Ecto neural progenitor cell (in vitro differentiated cells): ENCODE measurements around the gene CHST11.

ENCODE experiments used
- DNase-seq: peaks from one replicate; pipeline ENCODE4 v3.0.0-alpha.2; 2018; ENCODE audit warnings: low spot score

CHST11 gene

DNA sequence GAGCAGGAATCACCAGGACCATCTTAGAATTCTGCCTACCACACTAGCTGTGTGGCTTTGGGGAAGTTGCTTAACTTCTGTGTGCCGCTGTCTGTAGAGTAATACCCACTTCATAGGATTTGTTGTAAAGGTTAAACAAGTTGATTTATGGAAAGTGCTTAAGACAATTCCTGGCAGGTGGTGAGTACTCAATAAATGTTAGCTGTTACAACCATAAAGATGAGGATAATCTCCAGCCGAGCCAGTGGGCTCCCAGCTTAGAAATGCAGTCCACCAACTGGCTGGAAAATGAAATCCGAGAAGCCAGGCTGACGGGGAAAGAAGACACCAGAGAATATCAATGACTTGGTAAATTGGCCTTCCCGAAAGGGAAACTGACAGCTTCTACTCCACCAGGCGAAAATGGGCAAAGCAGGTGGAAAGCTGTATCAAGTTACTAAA, 173.5 kb downstream of the CHST11 start:
- no peak for DNase-seq

DNA sequence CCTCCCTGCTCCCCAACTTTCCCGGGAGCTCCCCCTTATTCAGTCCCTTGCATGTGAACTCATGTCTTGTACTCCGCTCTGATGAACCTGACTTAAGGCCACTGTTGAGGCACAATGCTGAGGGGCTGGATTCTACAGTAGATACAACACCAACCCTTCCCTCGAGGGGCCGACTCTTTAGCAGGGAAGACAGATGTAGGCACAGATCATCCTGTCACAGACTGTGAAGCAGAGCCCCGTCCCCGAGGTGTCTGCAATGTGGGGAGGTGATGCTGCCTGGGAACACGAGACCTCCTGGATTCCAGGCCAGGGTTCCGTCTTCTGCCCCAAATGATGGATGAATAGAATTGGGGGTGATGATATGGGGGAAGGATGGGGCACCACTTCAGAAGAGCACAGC, 175.1 kb downstream of the CHST11 start:
- no peak for DNase-seq

DNA sequence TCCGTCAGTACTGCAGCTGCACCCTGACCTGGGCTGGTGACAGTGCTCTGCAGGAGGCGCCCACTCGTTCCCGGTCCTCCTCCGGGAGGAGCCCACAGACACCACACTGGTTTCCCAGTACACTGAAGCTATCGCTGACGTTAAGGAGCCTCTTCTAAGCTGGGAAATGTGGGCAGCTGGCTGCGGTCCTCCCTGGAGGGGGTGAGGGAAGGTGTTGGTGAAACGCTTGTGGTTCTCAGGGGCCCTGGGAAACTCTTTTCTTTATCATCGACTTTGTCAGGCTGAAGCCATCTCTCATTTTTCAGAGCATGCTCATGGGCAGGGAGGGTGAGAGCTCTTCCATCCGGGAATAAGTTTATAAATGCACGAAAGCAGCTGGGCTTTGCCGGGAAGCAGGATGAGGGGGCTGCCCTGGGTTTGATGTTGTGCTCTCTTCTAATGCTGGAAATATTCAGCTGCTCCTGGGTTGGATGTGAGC, 176.0 kb downstream of the CHST11 start:
- no peak for DNase-seq

DNA sequence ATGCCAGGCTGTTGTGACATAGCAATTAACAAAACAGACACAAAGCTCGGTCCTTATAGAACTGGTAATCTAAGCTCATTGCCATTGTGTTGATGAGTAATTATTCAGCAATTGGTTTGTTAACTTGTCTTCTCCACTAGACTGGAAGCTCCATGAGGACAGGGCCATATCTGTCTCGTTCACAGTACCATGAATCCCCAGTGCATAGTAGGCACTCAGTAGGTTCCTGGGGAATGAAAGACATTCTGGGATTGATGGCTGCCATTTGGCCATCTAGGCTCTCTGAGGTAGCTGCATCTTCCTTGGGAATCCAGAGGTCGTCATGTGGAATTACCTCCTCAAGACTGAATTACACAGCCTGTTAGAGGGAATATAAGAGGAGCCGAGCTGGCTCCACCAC, 177.3 kb downstream of the CHST11 start:
- DNase-seq = no peak

DNA sequence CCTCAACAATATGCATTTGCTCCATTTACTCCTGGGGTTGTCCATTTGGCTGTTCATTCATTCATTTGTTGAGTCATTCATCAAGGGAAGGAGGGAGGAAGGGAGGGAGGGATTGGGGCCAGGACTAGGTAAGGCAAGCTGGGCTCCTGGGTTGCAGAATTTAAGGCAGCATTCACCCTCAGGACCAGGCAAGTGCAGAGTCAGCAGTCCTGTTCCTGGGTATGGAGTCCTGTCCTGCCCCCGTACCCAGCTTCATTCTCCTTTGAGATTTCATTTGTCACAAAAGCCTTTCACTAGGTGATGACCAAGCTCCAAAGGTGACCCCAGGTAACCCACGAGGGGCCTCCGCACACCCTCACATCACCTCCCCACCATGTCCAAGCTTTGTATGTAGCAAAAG, 178.1 kb downstream of the CHST11 start:
- no peak for DNase-seq

DNA sequence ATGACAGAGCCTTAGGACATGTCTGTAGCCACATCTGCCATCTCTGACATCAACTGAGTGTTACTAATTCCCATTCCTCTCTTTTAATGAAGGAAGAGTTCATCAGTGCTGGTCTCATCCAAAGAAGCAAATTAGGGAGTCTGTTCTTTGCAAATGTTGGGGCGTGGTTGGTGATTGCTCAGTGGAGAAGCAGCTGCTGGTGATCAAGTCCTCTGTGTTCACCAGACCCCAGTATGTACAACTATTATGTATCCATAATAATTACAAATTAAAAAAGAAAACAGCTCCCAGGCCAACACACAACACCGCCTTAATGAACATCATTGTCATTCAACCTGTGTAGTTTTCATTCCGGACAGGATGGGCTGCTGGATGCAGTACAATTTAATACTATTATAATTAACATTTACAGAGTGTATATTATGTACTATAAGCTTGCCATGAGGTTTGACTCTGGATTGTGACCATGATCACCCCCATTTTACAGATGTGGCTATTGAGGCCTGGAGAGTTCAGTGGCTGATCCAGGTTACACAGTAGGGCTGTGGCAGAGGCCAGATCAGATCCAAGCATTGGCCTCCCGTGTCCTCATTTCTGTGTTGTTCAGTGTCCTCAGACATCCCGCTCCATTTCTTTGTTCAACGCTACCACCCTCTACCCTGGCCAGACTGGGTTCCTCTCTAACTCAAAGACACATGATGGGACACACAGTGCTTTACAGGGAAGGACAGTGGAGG, 179.0 kb downstream of the CHST11 start:
- no peak for DNase-seq

DNA sequence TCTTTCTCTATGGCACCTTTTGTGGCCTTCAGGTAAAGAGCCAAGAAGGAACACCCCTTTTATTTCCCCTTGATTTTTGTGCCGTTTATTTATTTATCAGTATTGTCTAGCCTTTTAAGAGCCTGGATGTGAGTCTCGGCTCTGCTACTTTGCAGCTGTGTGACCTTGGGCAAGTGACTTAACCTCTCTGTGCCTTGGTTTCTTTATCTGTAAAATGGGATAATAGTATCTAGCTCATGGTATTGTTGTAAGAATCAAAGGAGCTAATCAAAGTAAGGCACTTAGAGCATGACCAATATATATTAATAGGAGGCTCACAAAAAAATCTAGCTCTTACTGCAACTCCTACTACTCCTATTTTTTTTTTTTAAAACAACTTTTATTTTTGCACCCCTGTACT, 179.7 kb downstream of the CHST11 start:
- DNase-seq = no peak

DNA sequence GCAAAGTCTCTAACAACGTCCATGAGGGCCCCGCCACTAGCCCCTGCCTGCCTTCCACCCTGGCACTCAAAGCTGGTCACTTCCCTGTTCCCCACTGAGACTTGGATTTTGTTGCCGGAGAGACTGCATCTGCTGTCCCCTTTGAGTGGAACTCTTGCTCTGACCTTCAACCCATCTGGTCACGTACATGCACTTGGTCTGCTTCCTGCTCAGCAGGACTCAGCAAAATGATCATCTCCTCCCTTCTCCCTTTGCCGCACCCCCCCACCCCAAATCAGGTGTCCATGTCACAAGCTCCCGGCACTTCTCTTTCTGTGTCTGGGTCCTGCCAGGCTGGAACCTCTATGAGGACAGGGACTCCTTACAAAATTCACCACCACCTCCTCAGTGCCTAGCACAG, 180.9 kb downstream of the CHST11 start:
- no peak for DNase-seq

DNA sequence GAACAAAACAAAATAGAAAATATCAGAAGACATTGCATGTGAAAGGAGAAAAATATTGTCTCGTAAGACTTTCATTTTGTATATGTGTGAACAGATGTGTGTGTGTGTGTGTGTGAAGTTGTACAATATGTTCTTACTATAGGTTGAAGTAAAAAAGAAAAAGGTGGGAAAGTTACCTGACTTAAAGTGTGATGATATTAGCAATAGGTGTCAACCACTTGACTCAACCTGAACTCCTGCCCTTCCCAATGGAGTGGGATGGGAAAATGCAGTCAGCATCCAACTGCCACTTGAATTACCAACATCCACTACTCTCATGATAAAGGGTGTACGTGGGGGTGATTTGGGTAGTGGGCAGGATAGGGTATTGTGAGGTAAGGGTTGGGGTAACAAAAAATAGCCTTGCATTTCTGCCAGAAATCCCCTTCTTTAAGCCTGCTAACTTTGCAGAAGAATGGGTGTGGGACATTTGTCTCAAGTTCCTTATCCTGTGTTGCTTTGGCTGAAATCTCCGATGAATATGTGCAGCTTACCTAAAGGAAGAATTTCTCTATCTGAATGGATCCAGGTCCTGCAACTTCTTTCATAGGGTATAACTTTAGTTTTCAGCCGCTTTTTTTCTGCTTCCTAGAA, 181.6 kb downstream of the CHST11 start:
- DNase-seq = no peak

DNA sequence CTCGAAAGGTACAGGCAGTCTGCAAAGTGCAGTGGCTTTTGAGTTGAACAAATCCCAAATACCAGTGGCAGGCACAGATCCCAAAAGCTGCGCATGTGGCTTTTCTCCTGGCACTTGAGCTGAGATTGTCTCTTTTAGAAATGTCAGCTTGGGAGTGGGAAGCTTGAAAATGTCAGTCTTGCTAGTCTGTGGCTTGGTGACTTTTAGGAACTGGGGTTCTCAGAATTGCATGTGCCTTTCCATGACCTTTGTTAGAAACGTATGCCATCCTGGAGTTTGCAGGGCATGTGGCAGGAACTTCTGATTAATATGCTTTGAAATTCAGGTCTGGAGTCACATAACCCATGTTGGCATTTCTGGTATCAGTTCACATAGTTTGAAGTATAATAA, 182.1 kb downstream of the CHST11 start:
- DNase-seq = no peak

DNA sequence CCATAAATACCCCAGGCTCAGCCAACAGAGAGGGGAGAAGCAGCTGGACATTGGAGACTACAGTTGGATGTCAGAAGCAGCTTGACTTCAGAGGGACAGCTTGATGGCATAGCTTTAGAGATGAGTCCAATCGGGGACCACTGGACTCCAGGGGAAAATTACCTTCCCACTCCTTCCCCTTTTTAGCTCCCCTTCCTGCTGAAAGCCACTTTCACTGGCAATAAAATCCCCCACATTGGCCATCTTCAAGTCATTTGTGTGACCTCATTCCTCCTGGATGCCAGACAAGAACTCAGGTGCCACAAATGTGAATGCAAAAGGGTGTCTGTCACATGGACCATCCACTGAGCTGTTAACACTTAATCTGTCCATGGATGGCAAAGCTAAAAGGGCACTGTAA, 184.2 kb downstream of the CHST11 start:
- DNase-seq = no peak

DNA sequence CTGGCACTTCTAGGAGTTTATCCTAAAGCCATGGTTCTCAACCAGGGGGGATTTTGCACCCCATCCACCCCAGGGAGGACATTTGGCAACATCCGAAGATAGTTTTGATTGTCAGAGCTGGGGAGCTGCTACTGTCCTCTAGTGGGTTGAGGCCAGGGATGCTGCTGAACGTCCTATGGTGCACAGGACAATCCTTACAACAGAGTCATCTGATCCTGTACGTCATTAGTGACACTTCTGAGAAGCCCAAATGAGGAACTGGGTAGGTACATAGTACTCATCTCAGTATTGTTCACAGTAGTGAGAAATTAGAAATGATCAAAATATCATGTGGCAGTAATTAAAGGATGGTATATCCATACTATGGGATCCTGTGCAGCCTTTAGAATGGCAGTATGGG, 185.1 kb downstream of the CHST11 start:
- no peak for DNase-seq

DNA sequence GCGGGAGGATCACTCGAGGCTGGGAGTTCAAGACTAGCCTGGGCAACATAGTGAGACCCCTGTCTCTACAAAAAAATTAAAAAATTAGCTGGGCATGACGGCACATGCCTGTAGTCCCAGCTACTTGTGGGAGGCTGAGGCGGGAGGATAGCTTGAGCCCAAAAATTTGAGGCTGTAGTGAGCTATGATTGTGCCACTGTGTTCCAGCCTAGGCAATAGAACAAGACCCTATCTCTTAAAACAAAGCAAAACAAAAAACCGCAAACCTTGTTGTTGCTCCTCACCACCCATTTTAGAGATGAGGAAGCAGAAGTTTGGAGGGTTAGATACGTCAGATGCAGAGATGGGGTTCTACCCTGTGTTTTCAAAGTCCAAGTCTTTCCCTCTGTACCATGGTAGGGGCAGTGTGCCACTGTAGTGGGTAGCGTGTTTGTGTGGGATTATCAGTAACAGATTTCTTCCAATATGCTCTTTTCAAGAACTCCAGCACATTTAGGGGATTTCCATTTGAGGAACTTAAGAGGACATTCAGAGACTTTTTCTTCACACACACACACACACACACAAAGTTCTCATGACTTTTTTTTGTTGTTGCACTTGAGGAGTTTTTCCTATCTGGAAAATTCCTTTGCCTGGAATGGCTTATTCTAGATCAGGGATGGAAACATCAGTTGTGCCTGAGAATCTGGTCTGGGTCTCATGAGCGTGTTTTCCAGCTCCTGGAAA, 186.5 kb downstream of the CHST11 start:
- DNase-seq = no peak

DNA sequence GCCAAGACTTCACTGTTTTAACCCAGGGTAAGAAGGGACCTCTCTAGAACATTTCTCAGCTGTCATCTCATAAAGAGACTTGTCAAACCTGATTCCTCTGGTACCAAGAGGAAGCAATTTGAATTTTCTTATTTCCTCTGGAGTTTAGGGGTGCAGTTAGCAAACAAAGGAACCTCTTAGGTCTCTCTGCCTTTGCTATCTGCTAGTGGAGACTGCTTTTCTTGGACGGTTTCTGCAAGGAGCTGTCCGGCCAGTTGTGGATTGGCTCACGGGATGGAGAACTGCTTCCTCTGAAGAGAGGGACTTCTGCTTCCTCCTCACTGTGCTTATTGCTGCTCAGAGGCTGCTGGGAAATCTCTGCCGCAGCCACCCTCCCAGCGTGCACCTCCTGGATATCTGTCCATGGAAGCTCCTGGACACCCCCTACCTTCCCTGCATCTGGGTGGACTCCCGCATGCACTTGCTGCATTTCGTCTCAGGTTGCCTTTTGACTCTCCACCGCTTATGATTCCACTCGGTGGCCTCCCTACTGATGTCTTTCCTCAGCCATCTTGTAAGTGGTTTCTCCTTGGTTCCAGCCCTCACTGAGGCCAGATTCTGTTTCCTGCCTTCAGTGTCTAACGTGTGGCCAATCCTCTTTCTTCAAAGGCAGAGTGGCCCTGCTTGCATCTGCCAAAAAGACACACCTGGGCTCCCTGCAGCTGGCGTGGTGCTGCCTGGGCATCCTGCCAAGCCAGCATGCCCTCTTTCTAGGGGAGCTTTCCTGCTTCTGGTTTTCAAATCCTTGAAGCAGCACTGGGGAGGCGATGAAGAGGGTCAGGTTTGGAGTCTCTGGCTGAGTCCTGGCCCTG, 187.3 kb downstream of the CHST11 start:
- no peak for DNase-seq

DNA sequence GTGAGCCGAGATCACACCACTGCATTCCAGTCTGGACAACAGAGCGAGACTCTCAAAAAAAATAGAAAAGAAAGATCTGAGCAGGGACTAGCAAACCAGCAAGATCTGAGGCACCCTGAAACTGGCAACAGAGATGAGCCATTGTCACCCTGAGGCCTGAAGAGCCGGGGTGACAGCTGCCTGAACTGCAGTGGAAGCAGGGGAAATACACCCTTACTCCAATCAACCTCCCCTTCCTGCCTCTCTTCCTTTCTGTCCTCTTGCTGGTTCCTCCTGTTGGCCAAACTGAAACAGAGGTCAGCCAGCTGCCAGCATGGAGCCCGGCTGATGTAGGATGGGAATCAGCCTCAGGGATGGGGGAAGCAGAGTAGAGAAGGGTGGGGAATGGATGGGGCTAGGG, 192.0 kb downstream of the CHST11 start:
- DNase-seq = no peak

DNA sequence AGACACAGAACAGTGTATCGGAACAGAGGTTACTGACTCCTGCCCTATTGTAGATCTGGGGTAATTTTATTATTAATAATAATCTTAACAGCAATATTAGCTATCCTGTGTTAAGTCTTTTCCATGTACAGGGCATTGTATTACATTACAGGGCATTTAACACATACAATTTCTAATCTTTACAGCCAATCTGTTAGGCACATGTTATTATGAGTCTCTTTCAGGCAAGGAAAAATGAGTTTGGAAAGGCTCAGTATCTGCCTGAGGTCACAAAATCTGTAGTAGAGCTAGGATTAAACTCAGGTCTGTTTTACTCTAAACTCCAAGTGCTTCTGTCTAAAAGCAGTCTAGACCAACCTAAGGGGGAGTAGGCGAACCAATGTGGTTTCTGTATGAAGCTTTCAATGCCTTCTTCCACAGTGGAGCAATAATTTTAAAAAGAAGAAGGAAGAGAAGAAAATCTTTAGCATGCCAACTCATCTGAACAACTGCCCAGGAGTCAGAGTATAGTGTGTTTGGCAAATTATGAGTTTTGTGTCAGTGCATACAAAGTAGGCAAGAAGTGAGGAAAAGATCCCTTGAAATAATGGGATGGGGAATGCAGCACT, 192.6 kb downstream of the CHST11 start:
- DNase-seq = no peak

DNA sequence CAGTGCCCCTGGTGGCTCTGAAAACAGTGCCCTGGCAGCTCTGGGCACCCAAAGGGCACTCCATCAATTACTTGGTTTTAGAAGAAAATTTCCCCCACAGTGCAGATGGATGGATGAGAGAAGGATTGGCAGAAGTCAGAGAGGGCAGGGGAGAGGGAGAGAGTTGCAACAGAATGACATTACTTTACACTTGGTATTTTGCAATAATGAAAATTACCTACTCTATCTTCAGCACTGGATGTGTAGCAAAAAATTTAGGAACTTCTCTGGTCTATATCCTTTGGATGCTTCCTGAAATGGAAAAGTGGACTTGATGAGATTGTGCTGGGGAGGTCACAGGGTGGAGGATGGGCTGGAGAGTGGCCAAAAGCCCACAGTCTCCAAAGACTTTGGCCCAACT, 193.2 kb downstream of the CHST11 start:
- no peak for DNase-seq

DNA sequence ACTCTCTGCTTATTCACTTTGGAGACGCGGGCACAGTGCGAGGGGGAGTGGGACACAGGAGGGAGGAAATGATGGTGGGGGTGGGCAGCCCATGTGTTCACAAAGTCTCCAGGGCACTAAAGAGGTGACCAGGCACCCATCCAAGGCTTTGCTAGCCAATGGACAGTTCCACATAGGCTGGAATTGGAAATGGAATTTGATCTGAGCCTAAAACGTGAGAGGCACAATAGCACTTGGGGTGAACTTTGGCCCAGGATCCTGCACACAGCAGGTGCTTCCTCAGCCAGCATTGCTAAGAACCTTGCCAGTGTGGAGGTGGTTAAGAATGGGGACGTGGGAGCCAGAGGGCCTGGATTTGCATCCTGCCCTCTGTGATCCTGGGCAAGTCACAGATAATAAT, 193.8 kb downstream of the CHST11 start:
- DNase-seq = no peak

DNA sequence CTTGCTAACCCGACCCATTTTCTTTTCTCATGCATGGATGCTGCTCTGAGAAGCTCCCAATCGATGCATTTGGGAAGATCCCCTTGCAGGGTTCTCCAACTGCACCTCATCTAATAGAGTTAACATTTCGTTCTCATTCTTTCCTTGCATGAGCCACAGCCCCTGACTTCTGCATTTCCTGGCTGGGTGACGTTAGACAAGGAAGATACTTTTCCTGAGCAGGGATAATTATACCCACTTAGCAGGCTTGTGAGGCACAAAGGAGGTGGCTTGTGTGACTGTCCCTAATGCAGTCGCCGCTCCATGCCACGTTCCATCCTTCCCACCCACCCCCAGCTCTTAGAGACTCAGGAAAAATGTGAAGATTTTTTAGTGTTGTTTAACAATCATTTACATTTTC, 195.1 kb downstream of the CHST11 start:
- no peak for DNase-seq

DNA sequence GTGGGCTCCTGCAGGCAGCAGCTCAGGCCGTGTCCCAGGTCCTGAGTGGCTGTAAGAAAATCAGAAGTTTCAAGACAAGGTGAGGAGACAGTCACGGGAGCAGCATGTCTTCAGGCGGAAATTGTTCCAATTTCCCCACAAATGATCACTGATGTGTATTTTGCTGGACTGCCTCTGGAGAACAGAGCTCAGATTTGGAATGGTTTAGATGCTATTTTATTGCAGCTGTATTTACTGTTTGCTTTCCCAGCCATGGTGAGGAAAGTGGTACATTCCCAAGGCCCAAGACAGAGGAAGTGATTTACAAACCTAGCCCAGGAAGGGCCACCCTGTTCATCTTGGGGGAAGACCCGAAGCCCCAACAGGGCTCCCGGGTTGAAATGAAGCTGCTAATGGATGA, 195.6 kb downstream of the CHST11 start:
- no peak for DNase-seq

DNA sequence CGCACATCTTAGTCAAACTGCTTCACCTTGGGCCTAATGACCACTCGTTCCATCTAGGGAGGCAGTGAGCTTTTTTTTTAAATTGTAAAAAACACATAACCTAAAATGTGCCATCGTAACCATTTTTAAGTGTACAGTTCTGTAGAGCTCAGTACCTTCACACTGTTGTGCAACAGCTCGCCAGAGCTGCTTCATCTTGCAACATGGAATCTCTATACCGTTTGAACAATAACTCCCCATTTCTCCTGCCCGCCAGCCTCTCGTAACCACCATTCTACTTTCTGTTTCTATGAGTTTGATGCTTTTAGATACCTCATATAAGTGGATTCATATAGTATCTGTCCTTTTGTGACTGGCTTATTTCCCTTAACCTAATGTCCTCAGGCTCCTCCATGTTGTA, 196.2 kb downstream of the CHST11 start:
- DNase-seq = no peak
